ENCODE measurements around the gene ELP5.

GRCh38 chr17:7292729-7293128 is 40.7 kb downstream of the ELP5 start:
- TF ChIP-seq, protein P1, sequence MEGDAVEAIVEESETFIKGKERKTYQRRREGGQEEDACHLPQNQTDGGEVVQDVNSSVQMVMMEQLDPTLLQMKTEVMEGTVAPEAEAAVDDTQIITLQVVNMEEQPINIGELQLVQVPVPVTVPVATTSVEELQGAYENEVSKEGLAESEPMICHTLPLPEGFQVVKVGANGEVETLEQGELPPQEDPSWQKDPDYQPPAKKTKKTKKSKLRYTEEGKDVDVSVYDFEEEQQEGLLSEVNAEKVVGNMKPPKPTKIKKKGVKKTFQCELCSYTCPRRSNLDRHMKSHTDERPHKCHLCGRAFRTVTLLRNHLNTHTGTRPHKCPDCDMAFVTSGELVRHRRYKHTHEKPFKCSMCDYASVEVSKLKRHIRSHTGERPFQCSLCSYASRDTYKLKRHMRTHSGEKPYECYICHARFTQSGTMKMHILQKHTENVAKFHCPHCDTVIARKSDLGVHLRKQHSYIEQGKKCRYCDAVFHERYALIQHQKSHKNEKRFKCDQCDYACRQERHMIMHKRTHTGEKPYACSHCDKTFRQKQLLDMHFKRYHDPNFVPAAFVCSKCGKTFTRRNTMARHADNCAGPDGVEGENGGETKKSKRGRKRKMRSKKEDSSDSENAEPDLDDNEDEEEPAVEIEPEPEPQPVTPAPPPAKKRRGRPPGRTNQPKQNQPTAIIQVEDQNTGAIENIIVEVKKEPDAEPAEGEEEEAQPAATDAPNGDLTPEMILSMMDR (conservative IDR thresholded peaks at IDR 0.05; ENCODE audit: low read depth, low read length), result no peak
- TF ChIP-seq POLR2A (IDR thresholded peaks at IDR 0.05; ENCODE audit: low read depth, low read length), result no peak
- no peak for TF ChIP-seq CEBPB (IDR thresholded peaks at IDR 0.05; ENCODE audit: low read depth, low read length)
- no peak for TF ChIP-seq RAD21 (IDR thresholded peaks at IDR 0.05; ENCODE audit: low read length)
- TF ChIP-seq, protein P2, sequence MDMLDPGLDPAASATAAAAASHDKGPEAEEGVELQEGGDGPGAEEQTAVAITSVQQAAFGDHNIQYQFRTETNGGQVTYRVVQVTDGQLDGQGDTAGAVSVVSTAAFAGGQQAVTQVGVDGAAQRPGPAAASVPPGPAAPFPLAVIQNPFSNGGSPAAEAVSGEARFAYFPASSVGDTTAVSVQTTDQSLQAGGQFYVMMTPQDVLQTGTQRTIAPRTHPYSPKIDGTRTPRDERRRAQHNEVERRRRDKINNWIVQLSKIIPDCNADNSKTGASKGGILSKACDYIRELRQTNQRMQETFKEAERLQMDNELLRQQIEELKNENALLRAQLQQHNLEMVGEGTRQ (IDR thresholded peaks at IDR 0.05; ENCODE audit: low read depth, low read length), result no peak
